ENCODE measurements around the gene ZBTB46. TPM values are rescaled to one million over a fixed set of nuclear protein-coding genes. Genes with fewer than 3 reads are reported as not detected.

The ZBTB46 gene
- total RNA-seq, 1 experiment from 2014 or later = 3.6 TPM

DNA sequence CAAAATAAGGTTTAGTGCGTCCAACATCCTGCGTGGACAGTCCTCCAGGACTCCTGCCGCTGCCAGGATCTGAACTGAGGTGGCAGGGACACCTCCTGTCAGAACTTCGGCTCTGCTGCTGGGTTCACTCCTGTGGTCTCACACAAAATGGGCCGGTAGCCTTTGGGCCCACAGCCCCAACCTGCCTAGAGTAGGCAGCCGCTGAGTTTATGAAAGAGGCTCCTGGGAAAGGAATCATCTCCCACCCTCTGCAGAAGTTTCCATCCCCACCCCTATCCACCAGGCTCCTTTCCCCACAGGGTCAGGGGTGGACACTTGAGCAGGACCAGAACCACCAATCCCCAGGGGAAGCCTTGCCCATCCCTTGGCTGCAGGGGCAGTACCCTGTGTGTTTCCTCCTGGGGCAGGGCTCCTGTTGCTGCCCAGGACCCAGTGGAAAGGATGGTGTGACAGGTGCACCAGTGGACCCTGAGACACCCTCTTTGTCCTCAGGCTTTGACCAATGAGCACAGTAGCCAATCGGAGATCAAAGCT lies 28.2 kb upstream of the ZBTB46 start:
- Histone ChIP-seq H3K9me2 (ENCODE audit: insufficient read depth) (no peaks in the 10 kb centered on the region), H3K27ac (no peak overlapping the region), H3K4me3 (no peak overlapping the region), H3K9me3 (ENCODE audit: insufficient read depth, low read depth) (no peaks in the 10 kb centered on the region), H3K79me2 (ENCODE audit: low read depth) (peaks cover 23% of the 10 kb centered on the region), H3K36me3 (ENCODE audit: low read depth) (no peaks in the 10 kb centered on the region), H3K4me1 (replicated peaks; ENCODE audit: insufficient read depth) (peaks cover 11% of the 10 kb centered on the region), H3K4me2 (no peak overlapping the region), H3K27me3 (ENCODE audit: insufficient read depth, low read depth) (no peaks in the 10 kb centered on the region), H2AFZ (no peak overlapping the region), H4K20me1 (ENCODE audit: insufficient read depth) (peaks cover 12% of the 10 kb centered on the region), H3F3A (ENCODE audit: insufficient read depth, low read depth) (peaks cover 53% of the 10 kb centered on the region)
- DNase-seq = no peak
- ChIA-PET POLR2A (ENCODE audit: unreplicated experiment) (no interaction called here), CTCF (no interaction called here)
- TF ChIP-seq EZH2 (IDR thresholded peaks at IDR 0.05; ENCODE audit: low read depth) = no peak
- TF ChIP-seq, protein P1, sequence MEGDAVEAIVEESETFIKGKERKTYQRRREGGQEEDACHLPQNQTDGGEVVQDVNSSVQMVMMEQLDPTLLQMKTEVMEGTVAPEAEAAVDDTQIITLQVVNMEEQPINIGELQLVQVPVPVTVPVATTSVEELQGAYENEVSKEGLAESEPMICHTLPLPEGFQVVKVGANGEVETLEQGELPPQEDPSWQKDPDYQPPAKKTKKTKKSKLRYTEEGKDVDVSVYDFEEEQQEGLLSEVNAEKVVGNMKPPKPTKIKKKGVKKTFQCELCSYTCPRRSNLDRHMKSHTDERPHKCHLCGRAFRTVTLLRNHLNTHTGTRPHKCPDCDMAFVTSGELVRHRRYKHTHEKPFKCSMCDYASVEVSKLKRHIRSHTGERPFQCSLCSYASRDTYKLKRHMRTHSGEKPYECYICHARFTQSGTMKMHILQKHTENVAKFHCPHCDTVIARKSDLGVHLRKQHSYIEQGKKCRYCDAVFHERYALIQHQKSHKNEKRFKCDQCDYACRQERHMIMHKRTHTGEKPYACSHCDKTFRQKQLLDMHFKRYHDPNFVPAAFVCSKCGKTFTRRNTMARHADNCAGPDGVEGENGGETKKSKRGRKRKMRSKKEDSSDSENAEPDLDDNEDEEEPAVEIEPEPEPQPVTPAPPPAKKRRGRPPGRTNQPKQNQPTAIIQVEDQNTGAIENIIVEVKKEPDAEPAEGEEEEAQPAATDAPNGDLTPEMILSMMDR (conservative IDR thresholded peaks at IDR 0.05) = no peak
- intact Hi-C loops (cut with micrococcal nuclease; ENCODE audit: unreplicated experiment) = no loop called here
- no TSS peak for BruUV-seq (replicated peaks)

DNA sequence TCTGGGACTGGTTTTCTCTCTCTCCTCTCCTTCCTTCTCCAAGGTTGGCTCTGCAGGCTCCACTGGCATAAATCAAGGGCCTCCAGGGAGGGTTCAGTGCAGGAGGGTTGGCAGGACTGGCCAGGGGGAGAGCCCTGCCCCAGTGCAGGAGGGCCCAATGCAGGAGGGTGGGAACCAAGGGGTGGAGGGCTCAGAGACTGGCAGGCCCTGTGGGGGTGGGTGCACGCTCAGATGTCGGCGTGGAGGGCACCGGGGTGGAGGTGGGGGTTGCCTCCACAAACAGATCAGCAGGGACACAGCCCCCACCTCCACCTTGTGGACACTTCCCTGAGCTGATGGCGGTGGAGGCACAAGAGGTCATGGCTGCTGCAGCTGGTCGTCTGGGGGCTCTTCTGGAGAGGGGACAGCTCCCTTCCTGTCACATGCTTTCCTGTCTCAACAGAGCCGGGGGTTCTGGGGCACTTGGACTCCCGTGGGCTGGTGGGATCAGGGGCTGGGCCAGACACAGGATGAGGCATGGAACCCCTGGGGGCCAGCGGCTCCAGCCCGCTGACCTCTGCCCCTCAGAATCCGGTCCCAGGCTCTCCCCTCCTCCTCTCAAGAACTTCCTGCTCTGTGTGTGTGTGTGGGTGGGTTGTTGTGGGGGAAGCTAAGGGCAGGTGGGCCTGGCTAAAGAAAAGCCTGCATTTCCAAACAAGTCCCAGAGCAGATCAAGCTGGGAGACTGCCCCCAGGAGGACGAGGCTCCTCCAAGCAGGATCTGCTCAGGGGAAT lies 27.5 kb upstream of the ZBTB46 start:
- TF ChIP-seq EZH2 (IDR thresholded peaks at IDR 0.05; ENCODE audit: low read depth) = no peak
- TF ChIP-seq, protein P1 (conservative IDR thresholded peaks at IDR 0.05) = no peak
- Histone ChIP-seq H3K9me2 (ENCODE audit: insufficient read depth) (no peaks in the 10 kb centered on the region), H3K36me3 (ENCODE audit: low read depth) (no peaks in the 10 kb centered on the region), H3K79me2 (ENCODE audit: low read depth) (peaks cover 21% of the 10 kb centered on the region), H4K20me1 (ENCODE audit: insufficient read depth) (peaks cover 12% of the 10 kb centered on the region), H3K4me2 (no peak overlapping the region), H3K9me3 (ENCODE audit: insufficient read depth, low read depth) (no peaks in the 10 kb centered on the region), H3K27me3 (ENCODE audit: insufficient read depth, low read depth) (no peaks in the 10 kb centered on the region), H3K4me3 (no peak overlapping the region), H2AFZ (no peak overlapping the region), H3F3A (ENCODE audit: insufficient read depth, low read depth) (peaks cover 47% of the 10 kb centered on the region), H3K27ac (no peak overlapping the region), H3K4me1 (replicated peaks; ENCODE audit: insufficient read depth) (peaks cover 16% of the 10 kb centered on the region)
- CTCF ChIA-PET = no interaction called here
- no TSS peak for BruUV-seq (replicated peaks)
- intact Hi-C loops (cut with micrococcal nuclease; ENCODE audit: unreplicated experiment) = no loop called here
- POLR2A ChIA-PET (ENCODE audit: unreplicated experiment) = no interaction called here
- DNase-seq = no peak

DNA sequence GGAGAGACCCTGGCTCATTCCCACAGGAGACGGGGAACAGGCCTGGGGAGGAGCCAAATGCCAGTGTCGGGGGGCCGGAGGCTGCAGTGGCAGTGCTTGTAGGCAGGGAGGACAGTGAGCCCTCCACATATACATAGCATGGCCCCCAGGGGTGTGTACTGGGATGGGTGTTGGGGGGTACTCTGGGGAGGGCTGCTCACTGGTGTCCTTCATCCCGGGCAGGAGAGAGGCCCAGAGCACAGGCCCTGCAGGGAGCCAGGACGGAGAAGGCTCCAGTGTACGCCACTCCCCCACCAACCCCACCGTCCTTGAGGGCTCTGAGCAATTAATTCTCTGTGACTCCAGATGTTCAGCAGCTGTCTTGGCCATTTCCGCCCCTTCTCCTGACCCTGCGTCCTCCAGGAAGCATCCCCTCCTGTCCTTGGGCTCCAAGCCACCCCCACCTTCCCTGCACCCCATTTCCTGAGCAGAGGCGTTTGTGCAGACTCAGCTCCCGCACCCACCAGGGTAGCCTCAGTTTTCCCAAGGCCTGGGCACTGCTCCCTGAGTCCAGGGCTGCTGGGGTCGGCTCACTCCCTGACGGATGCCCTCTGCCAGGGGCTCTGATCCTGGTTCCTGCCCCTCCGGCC lies 26.8 kb upstream of the ZBTB46 start:
- DNase-seq = no peak
- Histone ChIP-seq H3K4me1 (replicated peaks; ENCODE audit: insufficient read depth) (peaks cover 10% of the 10 kb centered on the region), H3K4me2 (no peak overlapping the region), H2AFZ (no peak overlapping the region), H3K79me2 (ENCODE audit: low read depth) (peaks cover 15% of the 10 kb centered on the region), H3K9me3 (ENCODE audit: insufficient read depth, low read depth) (no peaks in the 10 kb centered on the region), H3F3A (ENCODE audit: insufficient read depth, low read depth) (peaks cover 40% of the 10 kb centered on the region), H3K4me3 (no peak overlapping the region), H3K27me3 (ENCODE audit: insufficient read depth, low read depth) (no peaks in the 10 kb centered on the region), H3K27ac (no peak overlapping the region), H4K20me1 (ENCODE audit: insufficient read depth) (peaks cover 12% of the 10 kb centered on the region), H3K36me3 (ENCODE audit: low read depth) (no peaks in the 10 kb centered on the region), H3K9me2 (ENCODE audit: insufficient read depth) (no peaks in the 10 kb centered on the region)
- intact Hi-C loops (cut with micrococcal nuclease; ENCODE audit: unreplicated experiment) = no loop called here
- no peak for TF ChIP-seq EZH2 (IDR thresholded peaks at IDR 0.05; ENCODE audit: low read depth)
- TF ChIP-seq, protein P1 (conservative IDR thresholded peaks at IDR 0.05) = no peak
- ChIA-PET POLR2A (ENCODE audit: unreplicated experiment) (no interaction called here), CTCF (no interaction called here)
- no TSS peak for BruUV-seq (replicated peaks)
